AG08396 (cell line): Measurements from ENCODE around the gene CELA3A.
"Not testable (repeated sequence)": the region's sequence is repeated elsewhere in the genome, so short reads cannot be mapped to it uniquely, and the experiment has no call there.

Experiments
- DNase-seq: peaks from one replicate; pipeline ENCODE4 v3.0.0; 2012; ENCODE audit warnings: low spot score, mixed read lengths

CELA3A gene

DNA sequence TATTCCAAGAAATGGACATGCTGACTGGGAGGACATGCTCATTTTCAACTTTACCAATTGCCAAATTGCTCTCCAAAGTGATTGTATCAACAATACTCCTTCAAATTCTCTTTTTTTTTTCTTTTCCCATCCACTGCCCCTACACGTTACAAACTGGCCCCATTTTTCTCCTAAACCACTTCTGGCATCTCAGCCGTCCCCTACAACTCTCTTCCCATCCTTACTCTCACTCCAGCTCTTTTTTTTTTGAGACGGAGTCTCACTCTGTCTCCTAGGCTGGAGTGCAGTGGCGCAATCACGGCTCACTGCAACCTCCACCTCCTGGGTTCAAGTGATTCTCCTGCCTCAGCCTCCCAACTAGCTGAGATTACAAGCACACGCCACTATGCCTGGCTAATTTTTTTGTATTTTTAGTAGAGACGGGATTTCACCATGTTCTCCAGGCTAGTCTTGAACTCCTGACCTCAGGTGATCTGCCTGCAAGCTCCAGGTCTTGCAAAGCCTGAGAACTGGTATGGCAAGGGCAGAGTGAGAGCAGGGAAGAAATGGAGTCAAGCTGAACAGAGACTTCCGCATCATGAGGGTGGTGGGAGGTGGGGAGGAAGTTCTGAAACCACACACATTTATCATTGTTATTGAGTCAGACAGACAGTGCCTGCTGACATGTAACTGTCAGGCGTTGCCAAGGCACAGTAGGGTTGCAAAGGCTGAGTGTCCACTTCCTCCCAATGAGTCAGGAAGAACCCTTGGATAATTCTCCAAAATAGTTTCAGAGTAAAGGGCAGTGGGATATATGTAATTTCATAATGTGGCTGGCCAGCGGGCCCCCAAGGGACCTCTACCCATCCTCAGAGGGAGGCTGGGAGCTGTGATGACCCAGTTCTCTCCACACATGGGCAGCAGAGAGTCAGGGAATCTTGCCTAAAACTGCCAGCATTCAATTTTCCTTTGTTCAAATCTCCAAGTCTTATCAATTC is 17.4 kb downstream of the CELA3A start:
- peak; percentile 57 for DNase-seq

- no peak for DNase-seq
These were observed 19.6 kb downstream of the CELA3A start for GRCh38 chr1:22021061-22021460.

GRCh38 chr1:22024485-22025367 is 23.3 kb downstream of the CELA3A start:
- DNase-seq, result peak; percentile 58

- DNase-seq, result peak; percentile 84
These were observed 24.1 kb downstream of the CELA3A start for GRCh38 chr1:22025368-22026155.

DNA sequence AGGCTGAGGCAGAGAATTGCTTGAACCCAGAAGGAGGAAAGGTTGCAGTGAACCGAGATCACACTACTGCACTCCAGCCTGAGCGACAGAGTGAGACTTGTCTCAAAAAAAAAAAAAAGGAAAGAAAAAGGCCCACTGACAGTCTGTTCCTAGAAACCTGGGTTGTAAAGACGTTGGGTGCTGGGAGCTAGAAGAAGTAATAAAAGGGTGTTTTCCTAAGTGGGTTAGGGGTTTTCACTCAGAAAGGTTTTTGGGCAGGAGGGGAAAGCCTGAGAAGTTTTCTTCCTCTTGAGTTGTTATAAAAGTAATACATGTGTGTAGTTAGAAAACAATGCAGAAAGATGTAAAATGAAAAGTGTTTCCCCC is 25.4 kb downstream of the CELA3A start:
- DNase-seq, result no peak

- DNase-seq, result no peak
These were observed 28.6 kb downstream of the CELA3A start for GRCh38 chr1:22030057-22030456.

GRCh38 chr1:22030473-22030872 is 29.0 kb downstream of the CELA3A start:
- DNase-seq, result no peak

GRCh38 chr1:22031214-22031962 is 29.9 kb downstream of the CELA3A start:
- DNase-seq, result no peak

- DNase-seq, result not testable (repeated sequence)
These were observed 33.4 kb downstream of the CELA3A start for GRCh38 chr1:22034834-22035233.

GRCh38 chr1:22037520-22037919 is 36.1 kb downstream of the CELA3A start:
- DNase-seq, result no peak

- DNase-seq, result no peak
These were observed 36.6 kb downstream of the CELA3A start for GRCh38 chr1:22038036-22038435.

- DNase-seq, result peak; percentile 30
These were observed 38.3 kb downstream of the CELA3A start for GRCh38 chr1:22039594-22040285.

DNA sequence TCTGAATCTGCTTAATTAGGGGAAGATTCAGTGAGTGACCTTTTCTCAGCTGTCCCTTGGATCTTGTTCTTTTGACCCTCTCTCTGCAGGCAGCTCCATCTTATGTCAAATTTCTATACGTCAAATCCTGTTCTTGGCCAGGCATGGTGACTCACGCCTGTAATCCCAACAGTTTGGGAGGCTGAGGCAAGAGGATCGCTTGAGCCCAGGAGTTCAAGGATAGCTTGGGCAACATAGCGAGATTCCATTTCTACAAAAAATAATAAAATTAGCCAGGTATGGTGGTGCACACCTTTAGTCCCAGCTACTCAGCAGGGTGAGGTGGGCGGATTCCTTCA is 38.8 kb downstream of the CELA3A start:
- no peak for DNase-seq

DNA sequence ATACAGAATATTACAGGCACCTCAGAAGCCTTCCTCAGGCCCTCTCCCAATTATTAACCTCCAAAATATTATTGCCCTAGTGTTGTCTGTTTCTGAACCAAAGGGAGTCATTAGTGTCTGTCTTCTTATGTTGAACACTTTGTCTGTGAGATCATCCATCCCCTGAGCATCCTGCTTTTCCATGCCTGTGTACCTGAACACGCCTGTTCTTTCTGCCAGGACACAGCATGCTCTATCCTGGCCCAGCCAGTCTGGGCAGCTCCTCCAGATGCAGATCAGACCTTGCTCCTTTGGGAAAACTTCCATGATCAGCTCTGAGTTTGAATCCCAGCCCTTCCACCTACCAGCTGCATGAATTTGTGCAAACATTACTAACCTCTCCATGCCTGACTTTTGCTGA is 40.0 kb downstream of the CELA3A start:
- no peak for DNase-seq

DNA sequence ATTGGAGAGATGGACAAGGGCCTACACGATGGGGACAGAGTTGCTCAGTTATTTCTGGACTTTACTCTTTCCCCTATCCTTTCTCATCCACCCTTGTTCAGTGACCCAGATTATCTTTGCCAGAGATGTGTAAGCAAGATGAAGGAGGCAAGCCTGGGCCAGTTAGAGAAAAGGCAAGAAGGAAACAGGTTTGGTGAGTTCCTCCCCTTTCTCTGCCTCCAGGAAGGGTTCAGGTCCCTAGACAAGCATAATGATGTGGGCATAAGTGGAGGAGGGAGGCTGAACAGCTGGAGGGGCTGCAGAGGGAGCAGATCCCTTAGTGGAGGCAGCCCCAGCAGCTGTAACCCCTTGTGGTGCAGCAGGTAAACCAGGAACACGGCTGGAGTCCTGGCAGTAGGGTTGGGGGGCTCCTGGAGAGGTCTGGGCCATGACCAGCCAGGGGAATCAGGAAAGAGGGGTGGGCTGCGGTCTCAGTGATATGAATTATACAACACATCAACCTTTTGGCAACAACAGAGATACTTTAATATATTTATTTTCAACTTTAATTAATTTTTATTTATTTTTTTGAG is 41.8 kb downstream of the CELA3A start:
- DNase-seq, result no peak

DNA sequence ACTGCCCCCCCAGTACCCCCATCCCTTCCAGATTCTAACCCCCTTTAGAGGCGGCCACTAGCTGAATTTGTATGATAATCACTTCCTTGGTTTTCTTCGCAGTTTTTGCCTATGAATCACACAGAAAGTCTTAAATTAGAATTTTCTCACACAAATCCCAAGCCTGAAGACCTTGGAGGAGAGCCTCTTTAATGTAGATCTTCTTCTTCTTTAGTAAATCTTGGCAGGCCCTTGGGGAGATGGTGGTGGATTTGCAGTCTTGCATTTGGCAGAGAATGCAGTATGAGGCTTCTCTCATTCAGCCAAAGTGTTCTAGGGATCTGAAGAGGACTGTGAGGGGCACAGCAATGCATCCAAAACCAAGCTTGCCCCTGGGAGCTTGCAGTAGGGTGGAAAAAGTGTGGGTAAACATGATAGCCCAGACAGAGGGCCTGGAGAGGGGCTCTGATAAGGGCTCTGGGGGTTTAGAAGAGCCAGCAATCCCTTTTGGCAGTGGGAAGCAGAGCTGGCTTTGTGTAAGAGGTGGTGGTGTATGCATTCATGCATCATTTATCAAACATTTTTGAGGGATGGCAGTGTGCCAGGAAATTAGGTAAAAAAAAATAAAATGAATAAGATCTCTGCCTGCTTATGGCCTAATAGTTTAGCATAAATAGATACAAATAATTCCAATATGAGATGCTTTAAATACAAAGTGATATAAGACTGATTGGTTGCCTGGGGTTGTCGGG is 43.4 kb downstream of the CELA3A start:
- DNase-seq, result peak; percentile 32

- DNase-seq, result no peak
These were observed 44.3 kb downstream of the CELA3A start for GRCh38 chr1:22045604-22046228.

DNA sequence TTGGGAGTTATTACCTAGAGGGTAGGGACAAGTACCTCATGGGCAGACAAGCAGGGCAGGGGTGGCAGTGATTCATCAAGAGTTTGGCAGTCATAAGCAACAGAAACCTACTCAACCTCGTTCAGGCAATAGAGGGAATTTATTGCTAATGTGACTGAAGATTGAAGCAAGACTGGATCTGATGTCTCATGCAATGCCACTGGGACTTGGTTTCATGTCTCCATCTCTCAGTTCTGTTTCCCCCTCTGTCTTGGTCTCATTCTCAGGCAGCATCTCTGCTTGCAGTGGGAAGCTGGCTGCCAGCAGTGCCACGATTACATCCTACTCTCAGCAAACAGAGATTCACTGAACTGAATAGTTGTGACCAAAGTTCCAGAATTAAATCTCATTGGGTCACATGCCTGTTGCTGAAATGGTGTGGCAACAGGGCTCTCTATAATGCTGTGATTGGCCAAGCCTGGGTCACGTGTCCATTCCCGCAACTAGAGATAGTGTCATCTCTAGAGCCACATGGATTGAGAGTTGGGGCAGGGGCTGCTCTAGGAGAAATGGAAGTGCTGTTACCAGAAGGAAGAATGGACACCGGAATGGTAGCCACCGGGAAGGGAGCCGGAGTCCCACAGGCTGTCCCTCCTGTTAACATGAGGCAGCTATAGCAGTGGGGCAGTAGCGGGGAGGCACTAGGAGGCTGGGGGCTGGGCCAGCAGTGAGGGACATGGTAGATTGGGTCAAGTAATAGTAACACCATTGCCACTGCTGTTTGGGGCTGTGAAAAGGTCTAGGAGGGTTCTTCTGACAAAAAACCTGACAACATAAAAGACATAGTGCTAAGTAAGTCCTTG is 47.1 kb downstream of the CELA3A start:
- peak; percentile 52 for DNase-seq
